Testis (tissue), 2 donors: ENCODE data around the gene CSF3R.

Experiments
- POLR2A ChIP-seq: fragments of 450-650 bp; IDR thresholded peaks from one replicate; pipeline ENCODE4 v1.6.1; 2017; ENCODE audit warnings: antibody characterized with exemption, mild to moderate bottlenecking, moderate library complexity
- TF ChIP-seq, protein P1 (sequence below), 3 experiments: fragments of 450-650 bp in 2 of 3; fragments of 200-600 bp in 1 of 3; sonication (generic) in 1 of 3; IDR thresholded peaks; one replicate each; pipeline ENCODE4 v1.5.1; 2016 to 2019; ENCODE audit warnings: antibody characterized with exemption in 3 of 3, mild to moderate bottlenecking in 2 of 3, moderate library complexity in 1 of 3

DNA sequence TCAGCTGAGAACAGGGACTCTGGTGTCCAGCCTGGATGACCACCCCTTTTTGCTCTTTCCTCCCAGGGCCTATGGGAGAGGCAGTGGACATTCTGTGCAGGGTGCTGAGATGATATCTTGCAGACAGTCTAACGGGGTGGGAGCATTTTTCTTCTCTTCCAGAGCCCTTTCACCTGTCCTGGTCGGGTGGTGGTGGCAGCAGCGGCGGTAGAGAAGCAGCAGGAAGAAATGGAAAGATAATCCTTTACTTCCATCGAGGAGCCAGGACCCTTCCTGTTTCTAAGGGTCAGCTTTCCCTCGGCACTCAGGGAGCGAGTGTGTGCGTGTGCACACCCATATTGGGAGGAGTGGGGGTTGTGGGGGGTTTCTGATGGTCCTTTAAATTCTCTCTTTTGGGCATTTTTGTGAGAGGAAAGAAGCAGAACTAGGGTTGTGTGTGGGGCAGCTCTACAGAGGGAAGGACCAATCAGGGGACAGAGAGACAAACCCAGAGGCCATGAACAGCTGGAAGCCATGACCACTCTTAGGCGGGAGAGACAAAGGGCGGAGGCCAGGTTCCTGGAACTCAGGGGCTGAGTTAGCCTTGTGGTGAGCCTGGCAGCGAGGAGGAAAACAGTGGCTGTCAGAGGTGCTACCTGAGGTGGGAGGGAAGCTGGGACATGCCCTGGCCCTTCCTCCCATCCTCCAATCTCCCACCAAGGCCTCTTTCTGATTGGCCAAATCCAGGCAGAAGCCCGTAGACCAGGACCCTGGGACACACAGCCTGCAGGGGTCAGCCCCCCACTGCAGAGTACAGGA, 31.2 kb upstream of the CSF3R start:
- TF ChIP-seq, protein P1, sequence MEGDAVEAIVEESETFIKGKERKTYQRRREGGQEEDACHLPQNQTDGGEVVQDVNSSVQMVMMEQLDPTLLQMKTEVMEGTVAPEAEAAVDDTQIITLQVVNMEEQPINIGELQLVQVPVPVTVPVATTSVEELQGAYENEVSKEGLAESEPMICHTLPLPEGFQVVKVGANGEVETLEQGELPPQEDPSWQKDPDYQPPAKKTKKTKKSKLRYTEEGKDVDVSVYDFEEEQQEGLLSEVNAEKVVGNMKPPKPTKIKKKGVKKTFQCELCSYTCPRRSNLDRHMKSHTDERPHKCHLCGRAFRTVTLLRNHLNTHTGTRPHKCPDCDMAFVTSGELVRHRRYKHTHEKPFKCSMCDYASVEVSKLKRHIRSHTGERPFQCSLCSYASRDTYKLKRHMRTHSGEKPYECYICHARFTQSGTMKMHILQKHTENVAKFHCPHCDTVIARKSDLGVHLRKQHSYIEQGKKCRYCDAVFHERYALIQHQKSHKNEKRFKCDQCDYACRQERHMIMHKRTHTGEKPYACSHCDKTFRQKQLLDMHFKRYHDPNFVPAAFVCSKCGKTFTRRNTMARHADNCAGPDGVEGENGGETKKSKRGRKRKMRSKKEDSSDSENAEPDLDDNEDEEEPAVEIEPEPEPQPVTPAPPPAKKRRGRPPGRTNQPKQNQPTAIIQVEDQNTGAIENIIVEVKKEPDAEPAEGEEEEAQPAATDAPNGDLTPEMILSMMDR (IDR thresholded peaks at IDR 0.05): no peak
- TF ChIP-seq POLR2A: no peak
